ENCODE measurements around the gene SGSM2. TPM values are rescaled to one million over a fixed set of nuclear protein-coding genes. Genes with fewer than 3 reads are reported as not detected.

SGSM2 gene
- total RNA-seq, 1 donor from 2014 or later: 113 TPM

DNA sequence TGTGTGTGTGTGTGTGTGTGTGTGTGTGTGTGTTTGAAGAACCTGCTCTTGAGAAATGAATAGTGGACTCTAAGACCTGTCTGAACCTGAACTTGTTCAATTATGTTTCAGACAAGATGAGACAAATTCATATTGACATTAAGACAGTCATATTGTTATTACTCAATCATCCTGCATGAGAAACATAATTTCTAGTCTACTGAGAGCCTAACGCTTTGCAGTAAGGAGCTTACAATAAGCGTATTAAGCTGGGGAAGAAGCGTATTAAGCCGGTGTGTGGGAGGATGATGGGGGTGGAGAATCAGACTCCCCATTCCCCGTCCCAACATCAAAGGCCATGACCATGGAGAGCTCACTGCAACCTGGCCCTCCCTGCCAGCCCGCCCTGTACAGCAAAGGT, 86.0 kb downstream of the SGSM2 start:
- DNase-seq (ENCODE audit: low spot score): no peak

DNA sequence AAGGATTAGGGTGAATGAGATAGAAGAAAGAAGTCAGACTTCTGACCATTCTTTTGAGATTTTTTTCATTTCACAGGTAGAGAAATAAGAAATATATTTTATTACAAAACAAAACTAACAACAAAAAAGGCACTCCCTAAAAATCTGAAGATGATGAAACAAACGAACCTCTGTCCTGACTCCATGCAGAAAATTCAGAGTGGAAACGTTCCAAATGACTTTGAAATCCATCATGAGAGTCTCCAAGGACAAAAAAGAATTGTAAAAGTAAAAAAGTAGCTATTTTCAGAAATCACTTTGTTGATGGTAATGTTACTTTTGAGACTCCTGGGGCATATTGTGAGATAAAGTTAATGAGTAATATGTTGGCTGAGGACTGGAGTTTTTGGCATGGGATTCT, 89.9 kb downstream of the SGSM2 start:
- DNase-seq (ENCODE audit: low spot score): no peak

- DNase-seq (ENCODE audit: low spot score): no peak
Measured at GRCh38 chr17:2427910-2428309, 90.6 kb downstream of the SGSM2 start.

Other genes with a start within 250 kb of the SGSM2 start
- gene SMG6, start 33.7 kb upstream of the SGSM2 start, total RNA-seq: 58.4 TPM
- gene SRR, start 33.6 kb upstream of the SGSM2 start, total RNA-seq: 6.3 TPM
- 36.9 TPM for gene TSR1, start 1.0 kb upstream of the SGSM2 start, total RNA-seq
- 47.4 TPM for gene MNT, start 63.6 kb downstream of the SGSM2 start, total RNA-seq
- 52.2 TPM for gene METTL16, start 174.4 kb downstream of the SGSM2 start, total RNA-seq